Tibial artery (tissue), 4 donors: ENCODE data around the gene SRRM3.

Experiments used
- DNase-seq, 2 donors: peaks; one replicate each; pipeline ENCODE4 v3.0.0-alpha.2; 2019
- H3K27ac ChIP-seq, 2 donors: fragments of 200-600 bp; sonication (generic) in 1 of 2; 1 replicate in 1 of 2; 2 replicates in 1 of 2; pipeline ENCODE4 v1.5.1; 2018 to 2019; ENCODE audit warnings: mild to moderate bottlenecking in 1 of 2
- H3K27me3 ChIP-seq, 2 donors: fragments of 200-600 bp; sonication (generic) in 1 of 2; one replicate each; pipeline versions ENCODE4 v1.5.1 to v1.6.0; 2016 to 2019
- H3K36me3 ChIP-seq, 3 donors: fragments of 200-600 bp; sonication (generic) in 2 of 3; one replicate each; pipeline ENCODE4 v1.5.1; 2016 to 2019; ENCODE audit warnings: mild to moderate bottlenecking in 2 of 3
- H3K4me1 ChIP-seq, 4 donors: fragments of 200-600 bp; sonication (generic) in 2 of 4; 1 replicate in 3 of 4; 2 replicates in 1 of 4; pipeline ENCODE4 v1.5.1; 2016 to 2019
- H3K4me3 ChIP-seq, 2 donors: fragments of 200-600 bp; sonication (generic) in 1 of 2; 1 replicate in 1 of 2; 2 replicates in 1 of 2; pipeline ENCODE4 v1.5.1; 2018 to 2019; ENCODE audit warnings: mild to moderate bottlenecking in 2 of 2
- H3K9me3 ChIP-seq, 3 donors: fragments of 200-600 bp; sonication (generic) in 1 of 3; one replicate each; pipeline ENCODE4 v1.5.1; 2016 to 2019
- CTCF ChIP-seq, 2 experiments: fragments of 200-600 bp in 1 of 2; fragments of 450-650 bp in 1 of 2; IDR thresholded peaks; one replicate each; pipeline ENCODE4 v1.5.1; 2017 to 2019; ENCODE audit warnings: antibody characterized with exemption in 2 of 2, mild to moderate bottlenecking in 1 of 2, moderate library complexity in 1 of 2
- intact Hi-C: fragments of 100-400 bp; cut with DNase I; formaldehyde crosslinking; loops from one replicate; pipeline ENCODE4 v1.15.0; 2023; ENCODE audit warnings: low total_unique reads

The SRRM3 gene

GRCh38 chr7:76281706-76282343 lies 80.1 kb downstream of the SRRM3 start:
- intact Hi-C loops: no loop called here
- H3K36me3 ChIP-seq: no peaks in the 10 kb centered on the region
- DNase-seq: no peak
- TF ChIP-seq CTCF (IDR thresholded peaks at IDR 0.05): no peak
- H3K9me3 ChIP-seq: no peaks in the 10 kb centered on the region
- H3K4me1 ChIP-seq: peaks cover 0 to 29% (median 25%) of the 10 kb centered on the region in 4 donors
- no peak overlapping the region for H3K27ac ChIP-seq
- H3K4me3 ChIP-seq: peak overlapping the region; percentile 43 to 56
- peaks cover 0 to 48% of the 10 kb centered on the region in 2 donors for H3K27me3 ChIP-seq

GRCh38 chr7:76282344-76283253 lies 80.9 kb downstream of the SRRM3 start:
- no peak for TF ChIP-seq CTCF (IDR thresholded peaks at IDR 0.05)
- intact Hi-C loops: no loop called here
- H3K4me3 ChIP-seq: peak overlapping the region; percentile 43 to 56
- no peak for DNase-seq
- no peaks in the 10 kb centered on the region for H3K9me3 ChIP-seq
- no peak overlapping the region for H3K27ac ChIP-seq
- H3K27me3 ChIP-seq: peaks cover 0 to 46% of the 10 kb centered on the region in 2 donors
- peaks cover 0 to 29% (median 25%) of the 10 kb centered on the region in 4 donors for H3K4me1 ChIP-seq
- no peaks in the 10 kb centered on the region for H3K36me3 ChIP-seq

- peak overlapping the region; percentile 43 to 56 for H3K4me3 ChIP-seq
- H3K27me3 ChIP-seq: peaks cover 0 to 41% of the 10 kb centered on the region in 2 donors
- H3K27ac ChIP-seq: no peak overlapping the region
These were observed 81.8 kb downstream of the SRRM3 start for GRCh38 chr7:76283254-76284159.

GRCh38 chr7:76285604-76286374 lies 84.1 kb downstream of the SRRM3 start:
- intact Hi-C loops: loop anchor here (5.0 kb wide), 1 partner anchor 108 kb away; no protein-coding TSS in a partner anchor
- Histone ChIP-seq H3K27me3 (peaks cover 0 to 30% of the 10 kb centered on the region in 2 donors), H3K36me3 (no peaks in the 10 kb centered on the region), H3K4me3 (no peak overlapping the region), H3K27ac (no peak overlapping the region), H3K9me3 (no peaks in the 10 kb centered on the region), H3K4me1 (peaks cover 0 to 25% (median 20%) of the 10 kb centered on the region in 4 donors)
- DNase-seq: no peak
- no peak for TF ChIP-seq CTCF (IDR thresholded peaks at IDR 0.05)

More at GRCh38 chr7:76283254-76284159, 81.8 kb downstream of the SRRM3 start:
- no peak for DNase-seq
- H3K9me3 ChIP-seq: no peaks in the 10 kb centered on the region
- no peak for TF ChIP-seq CTCF (IDR thresholded peaks at IDR 0.05)
- intact Hi-C loops: no loop called here
- peaks cover 0 to 29% (median 25%) of the 10 kb centered on the region in 4 donors for H3K4me1 ChIP-seq
- no peaks in the 10 kb centered on the region for H3K36me3 ChIP-seq
